ENCODE results near the gene SIRPG. TPM values are rescaled to one million over a fixed set of nuclear protein-coding genes. Genes with fewer than 3 reads are reported as not detected.
A peak's percentile ranks its signal among the peaks of the same experiment; 100 is the strongest.
"Not testable (repeated sequence)": the region's sequence is repeated elsewhere in the genome, so short reads cannot be mapped to it uniquely, and the experiment has no call there.

SIRPG gene
- total RNA-seq, 1 donor from 2014 or later: 28.7 TPM

GRCh38 chr20:1646975-1647431 lies 10.6 kb downstream of the SIRPG start:
- no peak for DNase-seq (ENCODE audit: low spot score)
- Mint-ChIP-seq H3K36me3 (ENCODE audit: low read depth) (peaks cover 69% of the 10 kb centered on the region), H3K4me1 (ENCODE audit: low read depth) (peaks cover 35% of the 10 kb centered on the region), H3K4me3 (ENCODE audit: low read depth) (no peak overlapping the region), H3K9me3 (no peaks in the 10 kb centered on the region), H3K27ac (peak overlapping the region; percentile 83), H3K27me3 (ENCODE audit: low read depth) (no peaks in the 10 kb centered on the region)
- intact Hi-C loops (cut with micrococcal nuclease): no loop called here

- H3K4me1 Mint-ChIP-seq (ENCODE audit: low read depth): peaks cover 25% of the 10 kb centered on the region
- no peaks in the 10 kb centered on the region for H3K9me3 Mint-ChIP-seq
- H3K4me3 Mint-ChIP-seq (ENCODE audit: low read depth): no peak overlapping the region
- H3K27me3 Mint-ChIP-seq (ENCODE audit: low read depth): no peaks in the 10 kb centered on the region
- intact Hi-C loops (cut with micrococcal nuclease): no loop called here
- DNase-seq (ENCODE audit: low spot score): no peak
- no peak overlapping the region for H3K27ac Mint-ChIP-seq
- peaks cover 60% of the 10 kb centered on the region for H3K36me3 Mint-ChIP-seq (ENCODE audit: low read depth)
Observed at GRCh38 chr20:1644101-1644962, 13.2 kb downstream of the SIRPG start.

GRCh38 chr20:1638643-1639042 lies 18.9 kb downstream of the SIRPG start:
- H3K27me3 Mint-ChIP-seq (ENCODE audit: low read depth); H3K9me3 Mint-ChIP-seq; DNase-seq (ENCODE audit: low spot score); H3K27ac Mint-ChIP-seq; intact Hi-C loops (cut with micrococcal nuclease); H3K4me3 Mint-ChIP-seq (ENCODE audit: low read depth): not testable (repeated sequence)
- Mint-ChIP-seq H3K4me1 (ENCODE audit: low read depth) (peaks cover 14% of the 10 kb centered on the region), H3K36me3 (ENCODE audit: low read depth) (peaks cover 41% of the 10 kb centered on the region)

- Mint-ChIP-seq H3K27ac (no peak overlapping the region), H3K9me3 (no peaks in the 10 kb centered on the region), H3K27me3 (ENCODE audit: low read depth) (no peaks in the 10 kb centered on the region), H3K4me3 (ENCODE audit: low read depth) (no peak overlapping the region), H3K4me1 (ENCODE audit: low read depth) (peaks cover 22% of the 10 kb centered on the region), H3K36me3 (ENCODE audit: low read depth) (peaks cover 47% of the 10 kb centered on the region)
- no peak for DNase-seq (ENCODE audit: low spot score)
- intact Hi-C loops (cut with micrococcal nuclease): no loop called here
Observed at GRCh38 chr20:1637755-1638154, 19.8 kb downstream of the SIRPG start.

- Mint-ChIP-seq H3K9me3 (no peaks in the 10 kb centered on the region), H3K4me1 (ENCODE audit: low read depth) (peaks cover 27% of the 10 kb centered on the region), H3K27ac (no peak overlapping the region), H3K36me3 (ENCODE audit: low read depth) (peaks cover 53% of the 10 kb centered on the region), H3K27me3 (ENCODE audit: low read depth) (no peaks in the 10 kb centered on the region), H3K4me3 (ENCODE audit: low read depth) (no peak overlapping the region)
- intact Hi-C loops (cut with micrococcal nuclease): no loop called here
- DNase-seq (ENCODE audit: low spot score): no peak
Observed at GRCh38 chr20:1637226-1637625, 20.4 kb downstream of the SIRPG start.

- intact Hi-C loops (cut with micrococcal nuclease): no loop called here
- Mint-ChIP-seq H3K4me1 (ENCODE audit: low read depth) (peaks cover 33% of the 10 kb centered on the region), H3K27ac (no peak overlapping the region), H3K36me3 (ENCODE audit: low read depth) (peaks cover 59% of the 10 kb centered on the region), H3K27me3 (ENCODE audit: low read depth) (no peaks in the 10 kb centered on the region), H3K4me3 (ENCODE audit: low read depth) (no peak overlapping the region), H3K9me3 (no peaks in the 10 kb centered on the region)
- no peak for DNase-seq (ENCODE audit: low spot score)
Observed at GRCh38 chr20:1636621-1637020, 21.0 kb downstream of the SIRPG start.

- Mint-ChIP-seq H3K9me3 (no peaks in the 10 kb centered on the region), H3K36me3 (ENCODE audit: low read depth) (peaks cover 66% of the 10 kb centered on the region), H3K4me1 (ENCODE audit: low read depth) (peaks cover 37% of the 10 kb centered on the region), H3K27ac (no peak overlapping the region), H3K27me3 (ENCODE audit: low read depth) (no peaks in the 10 kb centered on the region), H3K4me3 (ENCODE audit: low read depth) (no peak overlapping the region)
- intact Hi-C loops (cut with micrococcal nuclease): no loop called here
- no peak for DNase-seq (ENCODE audit: low spot score)
Observed at GRCh38 chr20:1635291-1635979, 22.1 kb downstream of the SIRPG start.

GRCh38 chr20:1633535-1633934 lies 24.0 kb downstream of the SIRPG start:
- no peak overlapping the region for H3K27ac Mint-ChIP-seq
- intact Hi-C loops (cut with micrococcal nuclease): no loop called here
- H3K9me3 Mint-ChIP-seq: no peaks in the 10 kb centered on the region
- peaks cover 31% of the 10 kb centered on the region for H3K4me1 Mint-ChIP-seq (ENCODE audit: low read depth)
- no peak for DNase-seq (ENCODE audit: low spot score)
- no peaks in the 10 kb centered on the region for H3K27me3 Mint-ChIP-seq (ENCODE audit: low read depth)
- H3K36me3 Mint-ChIP-seq (ENCODE audit: low read depth): peaks cover 73% of the 10 kb centered on the region
- H3K4me3 Mint-ChIP-seq (ENCODE audit: low read depth): no peak overlapping the region

- Mint-ChIP-seq H3K4me1 (ENCODE audit: low read depth) (peaks cover 35% of the 10 kb centered on the region), H3K36me3 (ENCODE audit: low read depth) (peaks cover 84% of the 10 kb centered on the region), H3K4me3 (ENCODE audit: low read depth) (peak overlapping the region; percentile 49), H3K27me3 (ENCODE audit: low read depth) (no peaks in the 10 kb centered on the region), H3K27ac (peak overlapping the region; percentile 51), H3K9me3 (no peaks in the 10 kb centered on the region)
- no peak for DNase-seq (ENCODE audit: low spot score)
- intact Hi-C loops (cut with micrococcal nuclease): no loop called here
Observed at GRCh38 chr20:1632178-1632577, 25.4 kb downstream of the SIRPG start.

GRCh38 chr20:1631309-1632151 lies 26.0 kb downstream of the SIRPG start:
- no peaks in the 10 kb centered on the region for H3K9me3 Mint-ChIP-seq
- H3K4me1 Mint-ChIP-seq (ENCODE audit: low read depth): peaks cover 40% of the 10 kb centered on the region
- intact Hi-C loops (cut with micrococcal nuclease): no loop called here
- no peak for DNase-seq (ENCODE audit: low spot score)
- H3K27me3 Mint-ChIP-seq (ENCODE audit: low read depth): no peaks in the 10 kb centered on the region
- peak overlapping the region; percentile 51 for H3K27ac Mint-ChIP-seq
- H3K36me3 Mint-ChIP-seq (ENCODE audit: low read depth): peaks cover 82% of the 10 kb centered on the region
- no peak overlapping the region for H3K4me3 Mint-ChIP-seq (ENCODE audit: low read depth)

- Mint-ChIP-seq H3K4me1 (ENCODE audit: low read depth) (peaks cover 53% of the 10 kb centered on the region), H3K27ac (no peak overlapping the region), H3K36me3 (ENCODE audit: low read depth) (peaks cover 74% of the 10 kb centered on the region), H3K9me3 (no peaks in the 10 kb centered on the region), H3K27me3 (ENCODE audit: low read depth) (no peaks in the 10 kb centered on the region), H3K4me3 (ENCODE audit: low read depth) (no peak overlapping the region)
- intact Hi-C loops (cut with micrococcal nuclease): no loop called here
- no peak for DNase-seq (ENCODE audit: low spot score)
Observed at GRCh38 chr20:1630186-1630585, 27.4 kb downstream of the SIRPG start.

- DNase-seq (ENCODE audit: low spot score): no peak
- Mint-ChIP-seq H3K4me3 (ENCODE audit: low read depth) (no peak overlapping the region), H3K4me1 (ENCODE audit: low read depth) (peaks cover 62% of the 10 kb centered on the region), H3K9me3 (no peaks in the 10 kb centered on the region), H3K27me3 (ENCODE audit: low read depth) (no peaks in the 10 kb centered on the region), H3K36me3 (ENCODE audit: low read depth) (peaks cover 76% of the 10 kb centered on the region), H3K27ac (no peak overlapping the region)
- intact Hi-C loops (cut with micrococcal nuclease): no loop called here
Observed at GRCh38 chr20:1629321-1629720, 28.3 kb downstream of the SIRPG start.
